Heart right ventricle (tissue), 16 donors: ENCODE measurements around the gene RAD51B. TPM values are rescaled to one million over a fixed set of nuclear protein-coding genes. Genes with fewer than 3 reads are reported as not detected.

Experiments used
- ATAC-seq, 8 donors: fragments of 200-7000 bp; cut with Tn5 transposase; one replicate each; pipeline ENCODE4 v1.9.1; 2020; ENCODE audit warnings: mild to moderate bottlenecking in 8 of 8, moderate library complexity in 8 of 8, moderate number of reproducible peaks in 1 of 8
- DNase-seq, 2 donors: peaks; one replicate each; pipeline ENCODE4 v3.0.0-alpha.2; 2020
- H3K27ac ChIP-seq, 10 donors: fragments of 200-600 bp; sonication (generic) in 2 of 10; one replicate each; pipeline versions ENCODE4 v1.5.0 to v1.8.0; 2020 to 2022; ENCODE audit warnings: mild to moderate bottlenecking in 3 of 10
- H3K27me3 ChIP-seq, 7 donors: fragments of 200-600 bp; one replicate each; pipeline ENCODE4 v1.8.0; 2021 to 2022; ENCODE audit warnings: mild to moderate bottlenecking in 2 of 7
- H3K36me3 ChIP-seq, 9 donors: fragments of 200-600 bp; sonication (generic) in 1 of 9; one replicate each; pipeline versions ENCODE4 v1.5.0 to v1.8.0; 2020 to 2022; ENCODE audit warnings: mild to moderate bottlenecking in 2 of 9
- H3K4me1 ChIP-seq, 9 donors: fragments of 200-600 bp; sonication (generic) in 1 of 9; one replicate each; pipeline versions ENCODE4 v1.5.0 to v1.8.0; 2020 to 2022; ENCODE audit warnings: mild to moderate bottlenecking in 4 of 9
- H3K4me3 ChIP-seq, 10 donors: fragments of 200-600 bp; sonication (generic) in 2 of 10; one replicate each; pipeline versions ENCODE4 v1.5.0 to v1.8.0; 2020 to 2022; ENCODE audit warnings: mild to moderate bottlenecking in 7 of 10, moderate library complexity in 2 of 10
- H3K9me3 ChIP-seq, 11 donors: fragments of 200-600 bp in 10 of 11; sonication (generic) in 2 of 11; one replicate each; pipeline versions ENCODE4 v1.5.0 to v1.8.0; 2013 to 2022; ENCODE audit warnings: mild to moderate bottlenecking in 2 of 11, control low read depth in 1 of 11, moderate library complexity in 1 of 11
- WGBS, 2 donors: extraction: QIAGEN DNeasy Blood & Tissue Kit; methylation state at CpG; one replicate each; pipeline ENCODE4 v1.1.7; 2013; ENCODE audit warnings: inconsistent platforms in 1 of 2; 5-methylcytosine and 5-hydroxymethylcytosine counted together
- intact Hi-C, 10 donors: fragments of 100-400 bp; cut with DNase I; formaldehyde crosslinking; loops; one replicate each; pipeline versions ENCODE4 v1.11.1 to v1.14.2; 2022
- polyA plus RNA-seq, 2 donors: library from polyadenylated mRNA; stranded (reverse); fragments of 200-250 nt; gene quantifications; one replicate each; pipeline ENCODE4 v1.2.3, GENCODE V29; 2013
- total RNA-seq, 10 donors: library from RNA; stranded (reverse); fragmentation: NEBNext Ultra II Directional in 3 of 10; extraction: Animal tissue kit (Norgen Biotek cat#: 25700) in 3 of 10; gene quantifications; one replicate each; pipeline versions ENCODE4 v1.2.1 to v1.2.4, GENCODE V29; 2021 to 2023
- TF ChIP-seq, protein P1 (sequence below), 9 donors: fragments of 200-600 bp; sonication (generic) in 2 of 9; IDR thresholded peaks; one replicate each; pipeline versions ENCODE4 v1.5.0 to v1.8.0; 2021 to 2022; ENCODE audit warnings: antibody characterized with exemption in 9 of 9, mild to moderate bottlenecking in 5 of 9, moderate library complexity in 1 of 9
- donor health status: Arrhythmogenic right ventricular cardiomyopathy.
- donor health status: ischemic (EF 13 %, LVEDD 7.1; RV severe dilation, severe dysfunction).
- donor health status: healthy with polysubstance abuse.
- donor health status: DM: no; HTN: yes; CAD: no.
- donor health status: DM: no; HTN: no; CAD: no.
- donor health status: ischemic (EF 25% LVEDD 6.9; RV normal size, moderate dysfunction).
- donor health status: ischemic (EF 25% LVEDD 5.7; RV mildly dilated, moderate dysfunction).
- donor health status: healthy.
- donor health status: DM: yes; HTN: yes; CAD: no.
- donor health status: Ischemic cardiomyopathy.
- donor health status: ischemic (EF 35%, LVEDD 5.7; RV mildly dilated, moderate dysfunction).
- donor health status: nonischemic (EF 11% LVEDD 7.7; RV severe dilation, severe dysfunction).
- donor health status: DM: yes; HTN: yes; CAD: no.
- donor health status: PGD.
- donor health status: ischemic (EF 29% LVEDD 5.4; RV normal size, mild dysfunction).
- donor health status: nonischemic (EF 23%, LVEDD 6.1; RV moderate dilation, normal function).

RAD51B gene
- total and polyA plus RNA-seq, 12 donors, result 0.88 to 8.6 (median 3.5) TPM

DNA sequence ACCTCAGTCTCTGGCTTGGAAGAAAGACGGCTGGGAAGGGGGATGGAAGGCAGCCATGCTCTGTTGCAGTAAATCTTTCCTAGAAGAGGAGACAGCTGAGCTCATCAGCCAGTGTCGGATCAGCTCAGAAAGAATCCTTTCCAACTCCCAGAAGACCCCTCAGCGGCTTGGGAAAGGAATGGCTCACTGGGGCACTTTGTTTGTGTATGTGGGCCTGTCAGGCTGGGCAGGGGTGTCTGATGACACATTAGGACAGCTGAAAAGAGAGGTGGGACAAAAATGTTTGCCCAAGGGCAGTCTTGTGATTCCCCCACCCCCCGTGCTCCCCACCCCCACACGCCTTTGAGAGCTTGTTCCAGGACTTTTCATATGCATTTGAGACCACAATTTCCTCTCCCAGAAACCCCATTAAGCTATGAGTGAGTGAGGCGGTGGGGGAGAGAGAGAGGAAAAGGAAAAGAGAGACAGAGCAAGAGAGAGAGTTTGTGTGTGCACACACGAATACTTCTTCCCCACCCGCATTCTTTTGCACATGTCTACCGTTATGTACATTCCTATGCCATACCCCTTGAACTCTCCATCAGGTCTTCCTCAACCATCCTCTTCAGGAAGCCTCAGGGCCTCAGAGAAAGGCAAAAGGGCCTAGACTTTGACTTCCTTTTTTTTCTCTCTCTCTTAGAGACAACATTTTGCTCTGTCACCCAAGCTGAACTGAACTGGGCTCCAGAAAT is 774.4 kb downstream of the RAD51B start:
- Histone ChIP-seq H3K4me1 (peaks cover 11 to 57% (median 31%) of the 10 kb centered on the region in 9 donors), H3K27ac (peak overlapping the region in 3 of 10 donors; percentile 28 to 76 (median 34))
- 72 to 76% methylated on average over 9 of the region's 9 CpGs for WGBS, 2 donors

DNA sequence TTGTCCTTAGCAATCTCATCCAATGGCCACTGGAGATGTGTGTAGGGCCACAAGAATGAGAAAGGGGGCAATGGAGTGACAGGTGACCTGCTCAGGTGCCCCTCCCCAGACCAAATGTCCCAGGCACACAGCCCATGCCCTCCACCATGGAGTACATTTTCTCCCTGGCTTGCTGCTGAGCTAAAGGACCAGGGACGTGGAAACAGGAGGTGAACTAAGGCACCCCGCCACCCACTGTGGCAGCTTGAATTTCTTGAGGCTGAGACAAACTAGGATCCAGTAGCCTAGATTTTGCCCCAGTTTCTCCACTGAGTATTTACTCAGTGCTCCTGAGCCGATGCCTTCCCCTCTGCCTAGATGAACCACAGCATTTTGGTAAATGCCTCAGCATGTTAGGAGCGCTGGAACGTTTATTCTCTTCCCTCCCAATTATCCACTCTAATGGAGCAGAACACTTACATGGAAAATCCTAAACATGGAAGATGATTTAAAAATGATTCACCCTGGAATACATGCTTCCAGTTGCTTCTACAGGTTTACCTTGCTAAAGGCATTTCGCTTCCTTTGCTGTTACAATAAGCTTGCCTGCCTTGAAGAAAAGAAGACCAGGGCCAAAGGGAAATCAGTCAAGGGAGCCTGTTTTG is 775.3 kb downstream of the RAD51B start:
- no peaks in the 10 kb centered on the region for H3K27me3 ChIP-seq
- TF ChIP-seq, protein P1, sequence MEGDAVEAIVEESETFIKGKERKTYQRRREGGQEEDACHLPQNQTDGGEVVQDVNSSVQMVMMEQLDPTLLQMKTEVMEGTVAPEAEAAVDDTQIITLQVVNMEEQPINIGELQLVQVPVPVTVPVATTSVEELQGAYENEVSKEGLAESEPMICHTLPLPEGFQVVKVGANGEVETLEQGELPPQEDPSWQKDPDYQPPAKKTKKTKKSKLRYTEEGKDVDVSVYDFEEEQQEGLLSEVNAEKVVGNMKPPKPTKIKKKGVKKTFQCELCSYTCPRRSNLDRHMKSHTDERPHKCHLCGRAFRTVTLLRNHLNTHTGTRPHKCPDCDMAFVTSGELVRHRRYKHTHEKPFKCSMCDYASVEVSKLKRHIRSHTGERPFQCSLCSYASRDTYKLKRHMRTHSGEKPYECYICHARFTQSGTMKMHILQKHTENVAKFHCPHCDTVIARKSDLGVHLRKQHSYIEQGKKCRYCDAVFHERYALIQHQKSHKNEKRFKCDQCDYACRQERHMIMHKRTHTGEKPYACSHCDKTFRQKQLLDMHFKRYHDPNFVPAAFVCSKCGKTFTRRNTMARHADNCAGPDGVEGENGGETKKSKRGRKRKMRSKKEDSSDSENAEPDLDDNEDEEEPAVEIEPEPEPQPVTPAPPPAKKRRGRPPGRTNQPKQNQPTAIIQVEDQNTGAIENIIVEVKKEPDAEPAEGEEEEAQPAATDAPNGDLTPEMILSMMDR (IDR thresholded peaks at IDR 0.05), result no peak
- peaks cover 2 to 57% (median 31%) of the 10 kb centered on the region in 9 donors for H3K4me1 ChIP-seq
- H3K36me3 ChIP-seq, result no peaks in the 10 kb centered on the region
- no peak for DNase-seq
- no peak for ATAC-seq
- 97 to 99% methylated on average over 6 of the region's 6 CpGs for WGBS, 2 donors
- peak overlapping the region in 3 of 10 donors; percentile 28 to 76 (median 34) for H3K27ac ChIP-seq
- intact Hi-C loops, result no loop called here
- no peak overlapping the region for H3K4me3 ChIP-seq
- no peaks in the 10 kb centered on the region for H3K9me3 ChIP-seq

More for the DNA sequence above, 774.4 kb downstream of the RAD51B start:
- Histone ChIP-seq H3K9me3 (no peaks in the 10 kb centered on the region), H3K36me3 (no peaks in the 10 kb centered on the region), H3K27me3 (no peaks in the 10 kb centered on the region), H3K4me3 (no peak overlapping the region)
- DNase-seq (no peak), ATAC-seq (no peak)
- intact Hi-C loops, result no loop called here
- TF ChIP-seq, protein P1 (IDR thresholded peaks at IDR 0.05), result no peak

DNA sequence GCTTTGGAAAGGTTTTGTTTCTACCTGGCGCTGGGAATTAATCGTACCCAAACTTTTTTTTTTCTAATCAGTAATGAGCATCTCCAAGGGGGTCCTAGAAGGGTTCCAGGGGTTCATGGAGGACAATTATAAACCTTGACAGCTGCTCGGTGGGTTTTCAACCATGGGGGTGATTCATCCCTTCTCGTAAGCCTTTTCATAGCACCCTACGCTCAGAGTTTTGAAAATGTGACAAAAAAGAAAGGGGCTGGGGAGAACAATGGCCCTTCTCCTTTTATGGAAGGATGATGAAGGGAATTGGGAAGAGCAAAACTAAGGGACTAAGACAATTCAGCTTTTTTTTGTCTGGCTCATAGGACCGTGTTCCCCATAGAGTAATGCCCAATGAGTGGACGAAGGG is 776.6 kb downstream of the RAD51B start:
- WGBS, 2 donors, result 77 to 91% methylated on average over 7 of the region's 7 CpGs
- Histone ChIP-seq H3K27me3 (no peaks in the 10 kb centered on the region), H3K4me3 (no peak overlapping the region), H3K9me3 (no peaks in the 10 kb centered on the region), H3K36me3 (no peaks in the 10 kb centered on the region), H3K4me1 (peaks cover 0 to 63% (median 28%) of the 10 kb centered on the region in 9 donors), H3K27ac (peak overlapping the region in 5 of 10 donors; percentile 57 to 96 (median 92))
- TF ChIP-seq, protein P1 (IDR thresholded peaks at IDR 0.05), result no peak
- intact Hi-C loops, result no loop called here
- ATAC-seq, result no peak
- DNase-seq, result no peak

DNA sequence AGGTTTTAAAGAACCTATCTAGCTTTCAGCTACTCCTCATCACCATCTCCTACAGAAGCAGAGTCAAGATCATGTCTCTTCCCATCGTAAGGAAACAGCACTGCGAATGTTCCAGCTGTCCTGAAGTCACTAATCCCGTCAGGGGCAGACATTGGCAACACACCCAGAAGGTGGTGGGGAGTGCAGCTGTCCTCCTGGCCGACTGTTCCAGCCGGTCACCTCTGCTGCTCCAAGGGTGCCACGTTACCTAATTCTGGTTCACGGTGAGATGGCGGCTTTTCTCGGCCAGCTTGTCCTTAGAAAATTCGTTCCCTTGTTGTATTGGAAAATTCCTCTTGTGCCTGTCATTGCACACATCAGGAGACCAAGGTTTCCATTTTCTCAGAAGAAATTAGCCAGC is 777.1 kb downstream of the RAD51B start:
- no peaks in the 10 kb centered on the region for H3K36me3 ChIP-seq
- intact Hi-C loops, result no loop called here
- H3K9me3 ChIP-seq, result no peaks in the 10 kb centered on the region
- H3K27me3 ChIP-seq, result no peaks in the 10 kb centered on the region
- H3K4me3 ChIP-seq, result no peak overlapping the region
- DNase-seq (no peak), ATAC-seq (no peak)
- WGBS, 2 donors, result 86 to 87% methylated on average over 10 of the region's 10 CpGs
- H3K4me1 ChIP-seq, result peaks cover 0 to 63% (median 28%) of the 10 kb centered on the region in 9 donors
- H3K27ac ChIP-seq, result peak overlapping the region in 5 of 10 donors; percentile 57 to 96 (median 92)
- TF ChIP-seq, protein P1 (IDR thresholded peaks at IDR 0.05), result no peak
